ENCODE measurements around the gene S100Z. TPM values are rescaled to one million over a fixed set of nuclear protein-coding genes. Genes with fewer than 3 reads are reported as not detected.
A peak's percentile ranks its signal among the peaks of the same experiment; 100 is the strongest.
"Not testable (repeated sequence)": the region's sequence is repeated elsewhere in the genome, so short reads cannot be mapped to it uniquely, and the experiment has no call there.

S100Z gene
- total RNA-seq, 1 donor from 2014 or later, result 0.80 TPM

GRCh38 chr5:76811214-76811613 lies 38.6 kb upstream of the S100Z start:
- Mint-ChIP-seq H3K4me1 (peaks cover 7% of the 10 kb centered on the region), H3K27ac (no peak overlapping the region)
- TF ChIP-seq, protein P1, sequence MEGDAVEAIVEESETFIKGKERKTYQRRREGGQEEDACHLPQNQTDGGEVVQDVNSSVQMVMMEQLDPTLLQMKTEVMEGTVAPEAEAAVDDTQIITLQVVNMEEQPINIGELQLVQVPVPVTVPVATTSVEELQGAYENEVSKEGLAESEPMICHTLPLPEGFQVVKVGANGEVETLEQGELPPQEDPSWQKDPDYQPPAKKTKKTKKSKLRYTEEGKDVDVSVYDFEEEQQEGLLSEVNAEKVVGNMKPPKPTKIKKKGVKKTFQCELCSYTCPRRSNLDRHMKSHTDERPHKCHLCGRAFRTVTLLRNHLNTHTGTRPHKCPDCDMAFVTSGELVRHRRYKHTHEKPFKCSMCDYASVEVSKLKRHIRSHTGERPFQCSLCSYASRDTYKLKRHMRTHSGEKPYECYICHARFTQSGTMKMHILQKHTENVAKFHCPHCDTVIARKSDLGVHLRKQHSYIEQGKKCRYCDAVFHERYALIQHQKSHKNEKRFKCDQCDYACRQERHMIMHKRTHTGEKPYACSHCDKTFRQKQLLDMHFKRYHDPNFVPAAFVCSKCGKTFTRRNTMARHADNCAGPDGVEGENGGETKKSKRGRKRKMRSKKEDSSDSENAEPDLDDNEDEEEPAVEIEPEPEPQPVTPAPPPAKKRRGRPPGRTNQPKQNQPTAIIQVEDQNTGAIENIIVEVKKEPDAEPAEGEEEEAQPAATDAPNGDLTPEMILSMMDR (IDR thresholded peaks at IDR 0.05; ENCODE audit: unreplicated experiment), result no peak

DNA sequence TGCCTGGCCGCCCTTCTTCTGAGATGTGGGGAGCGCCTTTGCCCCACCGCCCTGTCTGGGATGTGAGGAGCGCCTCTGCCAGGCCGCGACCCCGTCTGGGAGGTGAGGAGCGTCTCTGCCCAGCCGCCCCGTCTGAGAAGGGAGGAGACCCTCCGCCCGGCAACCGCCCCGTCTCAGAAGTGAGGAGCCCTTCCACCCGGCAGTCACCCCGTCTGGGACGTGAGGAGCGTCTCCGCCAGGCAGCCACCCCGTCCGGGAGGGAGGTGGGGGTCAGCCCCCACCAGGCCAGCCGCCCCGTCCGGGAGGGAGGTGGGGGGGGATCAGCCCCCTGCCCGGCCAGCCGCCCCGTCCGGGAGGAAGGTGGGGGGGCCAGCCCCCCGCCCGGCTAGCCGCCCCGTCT lies 37.6 kb upstream of the S100Z start:
- not testable (repeated sequence) for H3K27ac Mint-ChIP-seq; H3K4me3 Mint-ChIP-seq; H3K9me3 Mint-ChIP-seq; DNase-seq (ENCODE audit: low spot score in 2 of 2, unreplicated experiment in 2 of 2); H3K27me3 Mint-ChIP-seq (ENCODE audit: low read depth); H3K36me3 Mint-ChIP-seq; H3K4me1 Mint-ChIP-seq

More at GRCh38 chr5:76811214-76811613, 38.6 kb upstream of the S100Z start:
- H3K9me3 Mint-ChIP-seq, result peaks cover 5% of the 10 kb centered on the region
- H3K27me3 Mint-ChIP-seq (ENCODE audit: low read depth), result peaks cover 4% of the 10 kb centered on the region
- no peaks in the 10 kb centered on the region for H3K36me3 Mint-ChIP-seq
- DNase-seq (ENCODE audit: low spot score in 2 of 2, unreplicated experiment in 2 of 2), result no peak
- no peak overlapping the region for H3K4me3 Mint-ChIP-seq

DNA sequence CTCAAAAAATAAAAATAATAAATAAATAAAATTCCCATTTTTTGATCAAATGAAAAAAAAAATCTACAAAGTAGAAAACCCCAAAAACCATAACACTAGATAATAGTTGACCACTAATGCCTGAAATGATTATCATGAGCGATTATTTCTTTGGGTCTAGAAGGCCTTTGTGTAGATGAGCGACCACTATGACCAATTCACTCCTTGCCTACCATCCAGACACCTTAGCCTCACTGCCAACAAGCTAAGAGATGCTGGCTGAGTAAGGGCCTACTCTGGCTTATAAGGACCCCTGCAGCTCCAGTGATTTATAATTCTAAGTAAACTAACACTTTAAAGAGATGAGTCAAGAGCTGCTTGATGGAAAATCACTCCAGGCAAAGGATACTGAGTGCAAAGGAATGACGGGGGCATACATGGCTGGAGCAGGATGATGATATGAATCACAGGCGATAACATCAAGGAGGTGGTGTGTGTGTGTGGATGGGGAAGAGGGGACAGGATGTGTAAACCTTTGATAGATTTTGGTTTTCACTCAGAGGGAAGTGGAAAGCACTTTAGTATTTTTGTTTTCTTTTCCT lies 35.7 kb upstream of the S100Z start:
- Mint-ChIP-seq H3K4me3 (no peak overlapping the region), H3K27me3 (ENCODE audit: low read depth) (peaks cover 16% of the 10 kb centered on the region), H3K27ac (no peak overlapping the region), H3K4me1 (peaks cover 5% of the 10 kb centered on the region), H3K9me3 (peaks cover 5% of the 10 kb centered on the region), H3K36me3 (no peaks in the 10 kb centered on the region)
- TF ChIP-seq, protein P1 (IDR thresholded peaks at IDR 0.05; ENCODE audit: unreplicated experiment), result no peak
- no peak for DNase-seq (ENCODE audit: low spot score in 2 of 2, unreplicated experiment in 2 of 2)

GRCh38 chr5:76816110-76816831 lies 33.5 kb upstream of the S100Z start:
- no peak for DNase-seq (ENCODE audit: low spot score in 2 of 2, unreplicated experiment in 2 of 2)
- H3K4me3 Mint-ChIP-seq, result no peak overlapping the region
- H3K36me3 Mint-ChIP-seq, result no peaks in the 10 kb centered on the region
- peaks cover 18% of the 10 kb centered on the region for H3K4me1 Mint-ChIP-seq
- peaks cover 30% of the 10 kb centered on the region for H3K27me3 Mint-ChIP-seq (ENCODE audit: low read depth)
- H3K27ac Mint-ChIP-seq, result no peak overlapping the region
- H3K9me3 Mint-ChIP-seq, result peaks cover under 1% of the 10 kb centered on the region
- TF ChIP-seq, protein P1 (IDR thresholded peaks at IDR 0.05; ENCODE audit: unreplicated experiment), result no peak

GRCh38 chr5:76818844-76819831 lies 30.7 kb upstream of the S100Z start, which contains the start of gene F2RL1:
Gene F2RL1 (plus strand): TSS chr5:76819030. CDS start chr5:76819183, 153 bp downstream.
- peak; percentile 65 to 79 for DNase-seq (ENCODE audit: low spot score in 2 of 2, unreplicated experiment in 2 of 2)
- H3K4me3 Mint-ChIP-seq, result peak within 1 kb of the TSS; percentile 80
- no peaks in the 10 kb centered on the region for H3K9me3 Mint-ChIP-seq
- H3K27ac Mint-ChIP-seq, result peak within 1 kb of the TSS; percentile 82
- H3K4me1 Mint-ChIP-seq, result peaks cover 18% of the 10 kb centered on the region
- H3K36me3 Mint-ChIP-seq, result peaks cover 3% of the 10 kb centered on the region
- peaks cover 30% of the 10 kb centered on the region for H3K27me3 Mint-ChIP-seq (ENCODE audit: low read depth)
- TF ChIP-seq, protein P1 (IDR thresholded peaks at IDR 0.05; ENCODE audit: unreplicated experiment), result no peak
